GM10266 (cell line): ENCODE data around the gene STYXL2.

Source experiments
- DNase-seq: peaks from one replicate; pipeline ENCODE4 v3.0.0; 2012; ENCODE audit errors: extremely low spot score
- TF ChIP-seq, protein P1 (sequence below): IDR thresholded peaks from 2 replicates; pipeline ENCODE4 v1.5.1; 2012; ENCODE audit warnings: mild to moderate bottlenecking, low read depth; ENCODE audit not compliant: control insufficient read depth, insufficient read depth; ENCODE audit errors: missing control alignments

Gene STYXL2

GRCh38 chr1:167077868-167078210 is 16.0 kb upstream of the STYXL2 start:
- TF ChIP-seq, protein P1, sequence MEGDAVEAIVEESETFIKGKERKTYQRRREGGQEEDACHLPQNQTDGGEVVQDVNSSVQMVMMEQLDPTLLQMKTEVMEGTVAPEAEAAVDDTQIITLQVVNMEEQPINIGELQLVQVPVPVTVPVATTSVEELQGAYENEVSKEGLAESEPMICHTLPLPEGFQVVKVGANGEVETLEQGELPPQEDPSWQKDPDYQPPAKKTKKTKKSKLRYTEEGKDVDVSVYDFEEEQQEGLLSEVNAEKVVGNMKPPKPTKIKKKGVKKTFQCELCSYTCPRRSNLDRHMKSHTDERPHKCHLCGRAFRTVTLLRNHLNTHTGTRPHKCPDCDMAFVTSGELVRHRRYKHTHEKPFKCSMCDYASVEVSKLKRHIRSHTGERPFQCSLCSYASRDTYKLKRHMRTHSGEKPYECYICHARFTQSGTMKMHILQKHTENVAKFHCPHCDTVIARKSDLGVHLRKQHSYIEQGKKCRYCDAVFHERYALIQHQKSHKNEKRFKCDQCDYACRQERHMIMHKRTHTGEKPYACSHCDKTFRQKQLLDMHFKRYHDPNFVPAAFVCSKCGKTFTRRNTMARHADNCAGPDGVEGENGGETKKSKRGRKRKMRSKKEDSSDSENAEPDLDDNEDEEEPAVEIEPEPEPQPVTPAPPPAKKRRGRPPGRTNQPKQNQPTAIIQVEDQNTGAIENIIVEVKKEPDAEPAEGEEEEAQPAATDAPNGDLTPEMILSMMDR: no peak
- DNase-seq: no peak

GRCh38 chr1:167081594-167082156 is 12.2 kb upstream of the STYXL2 start:
- no peak for DNase-seq
- TF ChIP-seq, protein P1: no peak

GRCh38 chr1:167082511-167083027 is 11.3 kb upstream of the STYXL2 start:
- DNase-seq: no peak
- TF ChIP-seq, protein P1: no peak

DNA sequence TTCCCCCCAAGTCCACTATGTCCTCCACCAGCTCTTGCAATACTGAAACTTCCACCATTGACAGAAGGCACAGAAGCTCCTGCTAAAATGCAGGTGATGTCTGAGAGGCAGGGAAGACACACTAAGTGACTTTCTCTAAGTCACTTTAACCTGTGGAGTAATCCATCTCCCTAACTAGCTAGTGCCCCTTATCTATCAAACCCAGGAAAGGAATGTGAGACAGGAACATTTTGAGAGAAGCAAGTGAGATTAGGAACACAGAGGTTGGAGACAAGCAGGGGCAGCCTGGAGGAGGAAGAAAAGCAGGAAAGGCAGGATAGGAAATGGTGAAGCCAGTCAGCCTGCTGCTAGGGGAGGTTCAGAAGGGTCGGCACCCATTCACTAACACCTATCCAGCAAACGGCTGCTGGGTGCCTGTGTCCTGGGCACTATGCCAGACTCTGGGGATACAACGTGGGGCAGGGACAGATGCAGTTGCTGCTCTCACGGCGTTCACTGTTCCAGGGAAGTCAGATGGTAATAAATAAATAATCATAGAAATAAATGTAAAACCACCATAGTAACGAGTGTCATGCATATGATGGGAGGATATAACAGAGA is 10.7 kb upstream of the STYXL2 start:
- no peak for DNase-seq
- TF ChIP-seq, protein P1: no peak

- TF ChIP-seq, protein P1: no peak
- no peak for DNase-seq
Observed at GRCh38 chr1:167083871-167084270, 10.0 kb upstream of the STYXL2 start.

GRCh38 chr1:167084757-167085156 is 9.1 kb upstream of the STYXL2 start:
- TF ChIP-seq, protein P1: no peak
- no peak for DNase-seq

GRCh38 chr1:167086033-167086432 is 7.8 kb upstream of the STYXL2 start:
- TF ChIP-seq, protein P1: no peak
- no peak for DNase-seq
